Activated CD8-positive, alpha-beta memory T cell treated with anti-CD3 and anti-CD28 coated beads for 24 hours (primary cell): ENCODE measurements around the gene RAC2.

Experiments
- DNase-seq: peaks from one replicate; pipeline ENCODE4 v3.0.0-alpha.2; 2020

Gene RAC2

DNA sequence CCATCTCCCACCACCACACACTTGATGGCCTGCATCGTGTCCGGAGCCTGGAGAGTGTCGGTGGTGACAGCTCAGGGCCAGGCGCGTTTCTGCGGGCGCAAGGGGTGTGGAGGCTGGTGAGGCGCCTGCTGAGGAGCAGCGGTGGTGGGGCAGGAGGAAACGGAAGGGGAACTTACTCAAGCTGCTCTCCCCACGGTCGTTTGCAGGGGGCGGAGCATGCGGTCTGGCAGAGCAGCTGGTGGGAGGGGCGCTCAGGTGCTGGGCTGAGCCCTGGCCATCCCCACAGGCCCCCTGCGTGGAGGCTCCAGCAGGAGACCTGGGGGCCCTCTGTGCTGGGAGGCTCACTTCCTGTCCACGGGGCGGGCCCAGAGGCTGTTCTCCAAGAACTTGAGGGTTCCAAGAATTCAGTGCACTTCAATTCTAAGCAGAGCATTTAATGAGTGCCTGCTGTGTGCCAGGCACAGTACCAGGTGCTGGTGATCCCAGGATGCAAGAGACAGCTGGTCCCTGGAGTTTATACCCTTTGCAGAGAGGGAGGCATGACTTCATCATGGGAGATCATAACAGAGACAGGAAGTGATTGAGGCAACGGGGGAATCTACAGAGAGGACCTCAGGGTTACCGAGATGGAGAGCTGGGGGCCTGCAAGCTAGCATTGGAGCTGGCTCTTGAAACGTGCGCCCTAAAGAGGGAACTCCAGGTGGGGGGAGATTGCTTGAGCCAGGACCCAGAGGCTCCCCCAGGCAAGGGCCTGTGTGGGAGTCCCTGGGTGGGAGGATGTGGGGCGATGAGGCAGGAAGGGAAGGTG, at the start of gene RAC2:
Gene RAC2, minus strand, starts transcription at position 156 of the 808 bp plus-strand sequence. Its CDS starts 121 bp downstream, at position 35.
- DNase-seq, result peak; percentile 95

DNA sequence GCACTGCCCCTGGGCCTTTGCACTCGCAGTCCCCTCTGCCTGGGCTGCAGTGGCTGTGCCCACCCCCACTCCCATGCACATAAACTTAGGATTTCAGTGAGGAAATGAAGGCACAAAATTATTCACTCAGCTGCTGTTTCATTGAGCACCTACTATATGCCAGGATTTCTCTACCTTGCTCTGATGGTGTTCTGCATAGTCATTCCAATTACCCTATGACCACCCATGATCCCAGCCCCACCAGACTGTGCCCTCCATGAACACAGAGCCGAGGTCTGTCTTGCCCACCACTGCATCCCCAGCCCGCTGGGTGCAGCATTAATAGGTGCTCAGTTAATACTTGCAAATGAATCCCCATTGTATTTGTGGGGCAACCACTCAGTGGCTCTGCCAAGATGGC, 49.1 kb upstream of the RAC2 start:
- no peak for DNase-seq

DNA sequence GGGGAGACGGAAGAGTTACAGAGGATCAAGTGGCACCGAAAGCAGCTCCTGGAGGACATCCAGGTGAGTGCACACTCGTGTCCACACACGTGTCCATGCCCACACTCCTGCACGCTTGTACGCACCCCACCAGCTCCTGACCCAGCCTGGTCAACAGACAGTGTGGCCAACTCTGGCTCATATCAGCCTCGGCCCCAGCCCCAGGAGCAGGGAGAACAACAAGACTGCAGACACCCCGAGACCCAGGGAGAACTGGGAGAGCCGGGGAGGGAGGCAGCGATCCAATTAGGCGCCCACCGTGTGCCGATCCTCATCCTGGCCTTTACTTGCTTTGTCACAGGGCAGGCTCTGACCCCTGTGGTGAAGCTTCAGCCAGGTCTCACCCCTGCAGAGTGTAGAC, 48.6 kb upstream of the RAC2 start:
- DNase-seq, result no peak

DNA sequence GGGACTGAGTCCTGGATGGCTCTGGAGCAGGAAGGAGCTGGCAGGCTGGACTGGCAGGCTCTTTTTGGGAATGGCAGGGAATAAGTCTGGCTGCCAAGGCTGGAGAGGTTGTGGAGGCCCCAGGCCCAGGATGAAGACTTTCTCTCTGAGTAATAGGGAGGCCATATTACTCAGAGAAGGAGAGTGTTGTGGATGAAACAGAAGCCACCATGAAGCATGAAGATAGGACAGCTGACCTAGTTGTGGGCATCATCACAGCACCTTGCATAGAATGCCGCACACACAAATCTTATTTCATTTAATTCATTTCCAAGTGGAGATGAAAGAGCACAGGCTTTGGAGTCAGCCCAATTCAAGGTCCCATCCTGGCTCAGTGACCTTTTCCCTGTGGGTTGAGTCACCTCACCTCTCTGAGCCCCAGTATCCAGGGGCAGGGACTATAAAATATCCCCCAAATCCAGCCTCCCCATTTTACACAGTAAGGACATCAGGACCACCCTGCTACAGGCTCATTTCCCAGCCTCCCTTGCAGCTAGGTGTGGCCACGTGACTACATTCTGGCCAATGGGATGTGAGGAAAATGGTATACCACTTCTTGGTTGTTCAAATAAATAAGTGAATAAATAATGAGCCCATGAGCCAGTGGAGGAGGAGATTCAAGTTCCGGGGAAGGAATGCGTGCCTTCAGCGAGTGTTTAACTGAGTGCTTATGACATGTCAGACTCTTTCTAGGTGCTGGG, 47.7 kb upstream of the RAC2 start:
- no peak for DNase-seq

DNA sequence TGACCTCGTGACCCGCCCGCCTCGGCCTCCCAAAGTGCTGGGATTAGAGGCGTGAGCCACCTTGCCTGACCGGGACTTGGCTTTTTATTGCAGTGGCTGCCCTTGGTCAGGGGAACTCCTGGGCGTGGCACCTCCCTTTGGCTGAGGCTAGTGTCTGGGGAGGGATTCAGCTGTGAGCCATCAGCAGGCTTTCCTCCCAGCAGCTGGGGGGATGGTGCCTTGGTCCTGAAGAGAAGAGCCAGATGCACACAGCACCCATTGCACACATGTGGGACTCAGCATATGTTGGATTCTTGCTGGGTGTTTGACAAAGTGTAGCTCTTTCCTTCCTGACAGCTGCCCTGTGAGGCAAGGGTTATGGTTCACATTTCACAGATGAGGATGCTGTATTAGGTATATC, 46.7 kb upstream of the RAC2 start:
- DNase-seq, result no peak

DNA sequence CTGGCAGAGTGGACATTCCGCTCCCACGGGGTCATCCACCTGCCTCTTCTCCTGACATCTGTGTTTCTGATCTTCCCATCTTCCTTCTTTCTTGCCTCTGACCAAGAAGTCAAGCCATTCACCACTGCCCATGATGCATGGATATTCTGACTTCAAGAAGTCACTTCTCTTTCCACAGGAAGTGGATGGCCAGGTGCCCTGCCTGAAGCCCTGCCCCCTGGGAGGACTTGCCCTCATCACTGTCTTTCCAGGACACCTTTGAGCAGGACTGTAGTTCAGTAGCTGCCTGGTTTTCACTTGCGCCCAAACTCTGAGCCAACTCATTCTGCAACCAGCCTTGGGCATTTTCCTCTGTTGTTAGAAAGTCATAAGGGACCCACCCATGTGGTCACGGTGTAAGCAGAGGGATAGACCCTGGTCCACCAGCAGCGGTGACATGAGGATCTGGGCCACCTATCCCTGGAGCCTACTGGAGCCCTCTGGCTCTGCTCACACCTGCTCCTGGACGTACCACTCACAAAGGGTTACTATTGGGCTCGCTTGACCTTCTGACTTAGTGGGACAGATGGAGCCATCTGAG, 45.2 kb upstream of the RAC2 start:
- no peak for DNase-seq

DNA sequence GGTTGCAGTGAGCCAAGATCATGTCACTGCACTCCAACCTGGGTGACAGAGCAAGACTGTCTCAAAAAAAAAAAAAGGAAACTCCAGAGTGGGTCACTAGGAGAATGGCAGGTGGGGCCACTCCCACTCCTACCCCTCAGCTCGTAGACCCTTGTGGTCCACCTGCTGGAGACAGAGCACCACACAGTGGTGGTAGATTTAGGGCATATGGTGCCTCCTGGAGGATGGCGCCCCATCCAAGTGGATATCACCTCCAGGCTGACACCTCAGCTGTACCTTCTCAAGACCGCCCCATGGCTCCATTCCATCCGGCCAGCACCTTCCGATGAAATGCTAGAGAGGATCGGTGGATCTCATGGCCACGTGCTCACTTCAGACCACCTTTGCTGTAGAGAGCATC, 44.5 kb upstream of the RAC2 start:
- DNase-seq, result no peak

DNA sequence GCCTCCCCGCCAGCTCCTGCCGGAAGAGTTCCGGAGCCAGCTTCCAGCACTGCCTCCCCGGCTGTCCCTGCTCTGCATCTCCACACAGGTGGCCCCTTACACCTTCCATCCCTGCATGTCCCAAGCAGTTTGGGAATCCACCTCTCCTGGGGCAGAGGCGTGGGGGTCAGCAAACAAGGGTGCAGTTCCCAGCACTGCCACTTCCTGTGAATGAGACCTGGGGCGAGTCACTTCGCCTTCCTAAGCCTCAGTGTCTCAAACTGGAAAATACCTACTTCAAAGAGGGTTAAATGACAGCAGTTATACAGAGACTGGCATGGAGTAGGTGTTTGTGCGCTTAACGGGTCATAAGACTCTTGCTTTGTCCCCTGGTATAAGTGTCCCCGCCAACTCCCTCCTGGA, 43.5 kb upstream of the RAC2 start:
- DNase-seq, result no peak

DNA sequence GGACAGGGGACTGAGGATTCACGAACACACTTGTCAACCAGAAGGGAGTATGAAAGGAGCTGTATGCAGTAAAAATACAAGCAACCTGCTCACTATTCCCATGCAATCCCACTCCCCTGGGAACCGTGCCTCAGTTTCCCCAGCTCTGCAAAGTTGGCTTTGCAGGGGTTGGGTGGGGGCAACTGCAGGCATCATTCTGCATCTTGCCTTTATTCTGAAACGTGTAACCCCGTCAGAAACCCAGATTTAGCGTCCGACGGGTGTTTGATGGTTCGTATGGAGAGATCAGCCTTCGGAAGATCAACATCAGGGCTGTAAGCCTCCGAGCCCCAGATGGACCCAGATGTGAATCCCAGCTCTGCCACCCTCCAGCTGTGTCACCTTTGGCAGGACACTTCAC, 41.9 kb upstream of the RAC2 start:
- no peak for DNase-seq

DNA sequence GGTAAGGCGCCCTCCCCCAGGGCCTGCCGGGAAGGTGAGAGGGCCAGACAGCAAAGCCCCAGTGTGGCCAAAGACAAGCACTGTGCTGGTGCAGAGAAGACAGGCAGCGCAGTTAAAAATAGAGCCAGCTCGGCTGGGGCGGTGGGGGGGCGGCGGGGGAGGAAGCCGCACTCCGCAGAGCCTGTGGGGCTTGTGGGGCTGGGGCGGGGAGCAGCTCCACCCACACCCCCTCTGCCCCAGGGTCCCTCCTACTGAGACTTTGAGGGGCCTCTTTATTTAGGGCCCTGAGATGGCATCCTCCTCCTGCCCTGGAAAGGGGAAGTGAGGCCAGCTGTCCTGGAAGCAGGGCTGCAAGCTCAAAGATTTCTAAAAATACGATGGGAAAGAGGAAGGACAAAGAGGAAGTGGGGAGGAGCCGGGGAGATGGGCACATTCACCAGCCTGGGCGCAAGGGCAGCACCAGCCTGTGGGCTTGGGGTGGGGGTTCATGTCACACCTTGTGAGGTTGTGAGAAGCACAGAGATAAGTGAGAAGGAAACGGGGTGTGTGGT, 40.8 kb upstream of the RAC2 start:
- peak; percentile 78 for DNase-seq

DNA sequence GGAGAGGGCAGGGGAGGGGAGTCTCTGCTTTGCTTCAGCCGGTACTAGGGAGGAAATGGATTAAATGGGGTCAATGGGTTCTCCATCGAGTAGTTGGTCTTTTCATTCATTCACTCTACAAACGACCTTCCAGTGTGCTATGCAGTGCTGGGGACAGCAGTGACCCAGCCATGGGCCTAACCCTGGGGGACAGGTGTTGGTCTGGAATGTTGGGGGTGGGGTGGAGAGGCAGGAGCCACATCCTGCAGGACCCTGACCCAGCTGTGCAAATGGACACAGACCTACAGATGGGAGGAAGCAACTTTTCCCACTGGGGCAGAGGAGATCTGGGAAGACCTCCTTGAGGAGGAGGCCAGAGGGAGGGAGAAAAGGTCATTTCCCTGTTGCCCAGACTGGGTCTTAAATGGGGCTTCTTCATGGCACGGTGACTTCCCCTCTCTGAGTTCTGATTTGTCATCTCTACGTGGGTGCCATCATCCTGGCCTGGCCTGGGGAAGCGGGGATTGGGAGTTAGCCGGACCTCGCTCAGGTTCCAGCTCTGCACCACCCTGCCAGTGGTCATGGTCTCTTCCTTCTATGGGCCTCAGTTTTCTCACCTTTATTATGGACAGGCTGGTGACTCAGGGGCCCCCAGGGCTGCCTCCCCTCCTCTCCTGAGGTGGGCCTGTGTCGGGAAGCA, 40.2 kb upstream of the RAC2 start:
- no peak for DNase-seq

DNA sequence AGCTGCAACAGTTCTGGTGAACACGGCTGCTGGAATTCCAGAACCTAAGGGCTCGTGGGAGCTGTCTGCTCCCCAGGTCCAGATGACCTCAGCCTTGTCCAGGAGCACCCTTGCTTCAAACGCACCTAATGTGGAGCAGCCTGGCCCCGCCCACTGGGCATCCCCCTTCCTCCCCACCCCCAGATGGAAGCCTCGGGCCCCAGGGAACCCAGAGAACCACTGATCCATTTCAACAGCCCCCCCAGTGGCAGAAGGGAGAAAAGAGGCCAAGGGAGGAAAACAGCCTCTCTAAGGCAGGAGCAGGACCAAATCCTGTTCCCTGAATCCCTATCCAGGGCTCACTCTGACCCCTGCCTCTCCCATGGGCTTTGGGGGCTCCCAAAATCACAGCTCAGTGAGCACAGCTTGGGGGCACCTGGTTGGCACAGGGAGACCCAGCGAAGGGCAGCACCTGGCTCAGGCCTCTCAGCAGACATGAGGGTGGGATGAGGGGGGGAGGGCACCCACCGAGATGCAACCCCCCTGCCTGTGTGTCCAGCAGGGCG, 39.4 kb upstream of the RAC2 start:
- peak; percentile 85 for DNase-seq

DNA sequence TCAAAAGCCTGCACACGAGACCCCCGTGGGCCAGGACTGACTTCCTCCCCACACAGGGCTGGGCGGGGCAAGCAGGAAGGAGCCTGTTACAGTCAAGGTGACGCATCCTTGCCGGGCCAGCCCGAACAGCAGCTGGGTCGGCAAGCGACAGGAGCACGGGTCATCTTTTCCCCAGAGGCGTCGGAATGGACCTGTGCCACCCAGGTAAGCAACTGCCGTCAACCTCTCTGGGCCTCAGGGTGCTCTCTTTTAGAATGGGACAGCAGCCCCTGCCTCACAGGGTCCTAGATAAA, 38.3 kb upstream of the RAC2 start, which contains the start of gene CYTH4:
Gene CYTH4, plus strand, starts transcription at position 124 of the 293 bp plus-strand sequence. Its CDS starts 62 bp downstream, at position 186.
- peak; percentile 88 for DNase-seq

DNA sequence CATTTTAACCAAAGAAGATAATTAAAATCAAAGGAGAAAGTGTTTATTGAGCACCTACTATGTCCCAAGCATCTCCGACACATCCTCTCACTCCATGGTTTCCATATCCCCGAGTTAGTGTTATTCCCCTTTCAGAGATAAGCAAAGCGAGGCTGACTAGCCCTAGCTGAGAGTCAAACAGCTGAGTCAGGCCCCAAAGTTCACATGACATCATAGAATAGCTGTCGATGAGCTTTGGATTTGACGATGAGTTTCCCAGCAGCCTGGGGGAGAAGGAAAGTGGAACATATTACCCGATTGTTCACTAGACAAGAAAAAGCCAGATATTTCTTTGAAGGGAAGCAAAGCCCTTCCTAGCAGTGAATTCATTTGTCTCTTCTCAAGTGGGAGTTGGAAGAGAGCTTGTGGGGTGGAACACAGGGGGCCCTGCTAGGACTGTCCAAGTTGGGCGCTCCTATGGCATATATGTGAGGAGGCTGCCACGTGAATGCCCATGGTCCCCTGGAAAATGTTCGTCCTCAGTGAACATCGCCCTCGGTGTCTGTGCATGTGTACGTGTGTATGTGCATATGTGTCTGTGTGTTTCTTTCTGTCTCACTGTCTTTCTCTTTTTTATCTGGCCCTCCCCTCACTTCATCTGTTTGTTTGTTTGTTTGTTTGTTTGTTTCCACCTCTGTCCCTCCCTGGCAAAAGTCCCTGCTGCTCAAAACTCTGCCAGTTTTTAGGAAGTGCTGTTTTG, 37.7 kb upstream of the RAC2 start:
- no peak for DNase-seq

DNA sequence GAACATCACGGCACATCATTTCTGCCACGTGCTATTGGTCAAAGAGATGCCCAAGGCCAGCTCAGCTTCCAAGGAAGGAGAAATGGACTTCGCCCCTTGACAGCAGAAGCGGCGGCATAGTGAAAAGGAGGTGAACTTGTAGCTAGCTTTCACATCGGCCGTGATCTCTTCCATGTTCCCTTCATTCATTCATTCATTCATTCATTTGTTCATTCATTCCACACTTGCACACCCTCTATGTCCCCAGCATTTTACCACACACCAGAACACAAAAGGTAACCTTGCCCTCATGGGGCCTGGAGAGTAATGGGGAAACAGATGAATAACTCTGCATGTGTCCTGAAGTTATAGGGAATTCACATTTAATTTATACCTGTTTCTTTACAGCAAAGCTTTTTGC, 37.1 kb upstream of the RAC2 start:
- DNase-seq, result no peak

DNA sequence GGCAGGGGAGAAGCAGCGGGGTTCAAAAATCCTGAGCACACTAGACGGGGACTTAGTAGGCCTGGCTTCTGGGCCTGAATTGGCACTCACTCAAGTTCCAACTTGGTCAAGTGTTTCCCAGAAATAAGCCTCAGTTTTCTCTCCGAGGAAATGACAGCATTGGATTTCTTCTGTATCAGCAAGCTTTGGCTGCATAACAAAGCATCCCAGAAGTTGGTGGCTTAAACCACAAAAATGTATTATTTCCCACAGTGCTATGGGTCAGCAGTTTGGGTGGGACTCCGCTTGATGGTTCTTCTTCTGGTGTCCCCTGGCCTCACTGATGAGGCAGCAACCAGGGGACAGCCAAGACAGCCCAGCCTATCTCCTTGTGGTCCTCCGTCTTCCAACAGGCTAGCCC, 36.6 kb upstream of the RAC2 start:
- DNase-seq, result no peak

DNA sequence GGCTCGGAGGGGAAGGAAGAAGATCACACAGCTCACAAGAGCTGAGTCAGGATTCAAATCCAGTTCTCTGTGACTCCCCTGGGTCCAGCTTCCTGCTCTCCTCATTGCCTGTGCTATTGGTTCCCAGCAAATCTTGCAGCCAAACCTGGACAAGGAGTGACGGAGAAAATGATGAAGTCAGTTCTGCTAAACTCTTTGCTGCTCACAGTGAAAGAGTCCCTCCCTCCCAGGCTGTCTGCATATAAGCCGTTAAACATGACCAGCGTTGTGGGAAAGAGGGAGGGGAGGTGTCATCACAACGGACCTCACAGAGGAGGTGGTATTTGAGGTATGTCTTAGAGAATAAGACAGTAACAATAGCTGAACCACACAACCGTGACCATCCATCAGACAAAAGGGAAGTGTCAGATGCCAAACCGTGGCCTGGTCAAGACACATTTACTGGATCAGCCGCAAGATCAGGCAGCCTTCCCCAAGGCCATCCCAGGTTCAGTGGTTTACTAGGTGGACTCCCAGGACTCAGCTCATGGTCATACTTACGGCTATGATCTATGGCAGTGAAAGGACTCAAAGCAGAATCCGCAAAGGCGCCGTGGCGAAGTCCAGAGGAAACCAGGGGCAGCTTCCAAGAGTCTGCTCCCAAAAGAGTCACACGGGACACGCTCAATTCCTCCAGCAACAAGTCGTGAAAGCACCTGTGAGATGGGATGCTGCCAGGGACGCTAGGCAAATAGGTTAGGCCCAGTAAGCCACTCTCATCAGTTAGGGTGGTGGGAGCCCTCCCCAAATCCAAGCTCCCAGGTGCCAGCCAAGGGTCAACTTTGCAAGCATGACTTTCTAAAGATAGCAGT, 35.5 kb upstream of the RAC2 start:
- DNase-seq, result no peak

DNA sequence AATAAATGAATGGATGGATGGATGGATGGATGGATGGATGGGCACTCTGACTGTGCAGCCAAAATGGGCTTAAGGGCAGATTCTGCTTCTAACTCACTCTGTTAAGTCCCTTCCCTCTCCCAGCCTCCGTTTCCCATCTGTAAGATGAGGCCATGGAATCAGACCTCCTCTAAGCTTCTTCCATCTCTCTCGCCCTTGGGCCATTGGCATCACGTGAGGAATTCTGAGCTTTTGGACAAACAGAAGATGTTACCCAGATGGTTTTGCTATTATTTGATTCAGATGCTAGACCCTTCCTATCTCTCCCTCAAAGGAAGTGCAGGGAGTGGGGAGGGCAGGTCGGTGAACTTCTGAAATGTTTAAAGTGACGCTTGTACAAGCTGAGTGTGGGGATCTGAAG, 34.2 kb upstream of the RAC2 start:
- DNase-seq, result no peak

DNA sequence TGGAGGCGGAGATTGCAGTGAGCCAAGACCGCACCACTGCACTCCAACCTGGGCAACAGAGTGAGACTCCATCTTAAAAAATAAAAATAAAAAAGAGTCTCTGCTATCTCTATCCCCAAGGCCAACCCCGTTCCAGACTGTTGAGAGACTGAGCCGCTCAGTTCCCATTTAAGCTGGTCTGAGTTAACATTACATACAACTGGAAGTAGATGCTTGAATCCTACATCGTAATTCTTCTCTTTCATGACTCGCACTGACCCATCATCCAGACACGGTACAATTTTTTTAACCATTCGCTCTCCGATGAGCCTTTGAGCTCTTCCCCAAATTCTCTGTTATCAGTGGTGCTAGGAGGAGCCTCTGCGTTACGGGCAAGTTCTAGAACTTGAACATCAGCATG, 33.3 kb upstream of the RAC2 start:
- DNase-seq, result no peak

DNA sequence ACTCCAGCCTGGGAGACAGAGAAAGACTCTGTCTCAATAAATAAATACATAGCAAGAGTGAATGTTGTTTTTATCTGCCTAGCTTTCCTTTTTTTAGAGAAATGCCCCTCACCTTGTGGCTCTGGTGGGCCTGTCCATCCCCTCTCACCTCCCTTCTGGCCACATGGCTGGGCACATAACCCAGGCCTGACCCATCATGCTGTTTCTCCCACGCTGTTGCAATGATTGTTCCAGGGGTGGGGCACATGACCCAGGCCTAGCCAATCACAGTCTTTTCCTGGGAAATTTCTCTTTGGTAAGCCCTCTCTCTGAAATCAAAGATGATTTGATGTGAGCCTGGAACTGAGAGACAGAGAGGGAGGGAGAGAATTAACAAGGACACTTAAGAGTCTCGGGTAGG, 32.7 kb upstream of the RAC2 start:
- no peak for DNase-seq

DNA sequence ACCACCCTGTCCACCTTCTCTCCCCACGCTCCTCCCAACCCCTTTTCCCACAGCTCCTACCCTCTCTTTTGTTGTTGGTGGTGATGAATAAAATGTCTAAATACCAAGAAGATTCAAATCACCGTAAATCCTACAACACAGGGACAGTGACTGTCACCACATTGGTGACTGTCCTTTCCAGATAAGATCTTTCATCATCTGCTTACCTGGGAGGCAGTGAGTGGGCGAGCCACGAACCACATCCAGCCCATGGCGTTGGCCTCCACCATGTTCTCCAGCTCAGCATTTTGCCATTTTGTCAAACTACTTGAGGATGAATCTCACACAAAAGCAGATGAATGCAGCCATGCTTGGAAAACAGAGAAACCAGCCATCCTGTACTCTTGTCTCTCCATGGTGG, 31.6 kb upstream of the RAC2 start:
- DNase-seq, result no peak
